Activated T-cell treated with anti-CD3 and anti-CD28 coated beads for 1 hour (primary cell): ENCODE results near the gene MIA2.
"Not testable (repeated sequence)": the region's sequence is repeated elsewhere in the genome, so short reads cannot be mapped to it uniquely, and the experiment has no call there.

Experiments
- DNase-seq: peaks from one replicate; pipeline ENCODE4 v3.0.0-alpha.2; 2020; ENCODE audit warnings: low read depth

Gene MIA2

GRCh38 chr14:39268393-39268792 is 34.7 kb downstream of the MIA2 start:
- no peak for DNase-seq

- no peak for DNase-seq
Measured at GRCh38 chr14:39272918-39273317, 39.2 kb downstream of the MIA2 start.

GRCh38 chr14:39275395-39275794 is 41.7 kb downstream of the MIA2 start:
- DNase-seq, result no peak

GRCh38 chr14:39276005-39276404 is 42.3 kb downstream of the MIA2 start:
- DNase-seq, result no peak

DNA sequence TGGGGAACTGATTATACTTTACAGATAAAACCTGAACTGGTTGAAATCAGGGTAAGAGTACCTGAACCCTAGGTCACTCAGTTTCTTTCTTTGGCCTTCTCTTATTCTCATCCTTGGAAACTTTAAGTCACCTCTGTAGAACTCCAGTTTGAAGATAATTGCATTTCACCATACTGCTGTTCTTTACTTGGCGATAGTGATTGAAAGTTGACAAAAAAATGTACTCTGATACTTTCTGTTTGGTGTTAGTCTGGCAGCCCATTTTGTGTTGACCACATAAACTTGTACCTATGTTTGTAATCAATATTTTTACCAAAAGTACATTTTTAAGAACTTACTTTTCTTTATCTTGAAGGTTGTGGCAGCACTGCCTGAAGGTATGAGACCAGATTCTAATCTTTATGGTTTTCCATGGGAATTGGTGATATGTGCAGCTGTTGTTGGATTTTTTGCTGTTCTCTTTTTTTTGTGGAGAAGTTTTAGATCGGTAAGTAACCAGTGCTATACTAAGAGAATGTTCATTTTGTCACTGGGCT is 42.9 kb downstream of the MIA2 start:
- no peak for DNase-seq

DNA sequence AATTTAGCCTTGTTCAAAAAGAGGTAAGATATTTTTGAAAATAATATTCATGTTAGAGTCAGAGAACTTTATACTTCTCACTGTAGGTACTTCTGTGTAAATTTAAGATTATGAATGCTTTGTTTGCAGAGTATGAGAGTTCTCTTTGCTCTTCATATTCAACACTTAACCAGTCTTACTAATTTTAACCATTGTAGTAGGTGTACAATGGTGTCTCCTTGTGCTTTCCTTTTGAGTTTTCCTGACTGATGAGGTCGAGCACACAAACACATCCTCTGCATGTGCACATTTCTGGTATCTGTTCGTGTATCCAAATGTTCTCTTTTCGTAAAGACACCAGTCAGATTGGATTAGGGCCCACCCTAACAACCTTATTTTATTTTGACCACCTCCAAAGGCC is 45.8 kb downstream of the MIA2 start:
- no peak for DNase-seq

DNA sequence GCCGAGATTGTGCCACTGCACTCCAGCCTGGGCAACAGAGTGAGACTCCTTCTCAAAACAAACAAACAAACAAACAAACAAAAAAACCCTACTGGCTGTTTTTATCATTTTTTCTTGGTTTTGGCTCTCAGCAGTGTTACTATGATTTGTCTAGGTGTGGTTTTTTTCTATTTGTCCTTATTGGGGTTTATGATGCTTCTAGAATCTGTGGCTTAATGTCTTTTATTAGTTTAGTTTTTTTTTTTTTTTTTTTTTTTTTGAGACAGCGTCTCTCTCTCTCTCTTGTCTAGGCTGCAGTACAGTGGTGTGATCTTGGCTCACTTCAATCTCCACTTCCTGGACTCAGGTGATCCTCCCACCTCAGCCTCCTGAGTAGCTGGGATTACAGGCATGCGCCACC is 47.0 kb downstream of the MIA2 start:
- not testable (repeated sequence) for DNase-seq

DNA sequence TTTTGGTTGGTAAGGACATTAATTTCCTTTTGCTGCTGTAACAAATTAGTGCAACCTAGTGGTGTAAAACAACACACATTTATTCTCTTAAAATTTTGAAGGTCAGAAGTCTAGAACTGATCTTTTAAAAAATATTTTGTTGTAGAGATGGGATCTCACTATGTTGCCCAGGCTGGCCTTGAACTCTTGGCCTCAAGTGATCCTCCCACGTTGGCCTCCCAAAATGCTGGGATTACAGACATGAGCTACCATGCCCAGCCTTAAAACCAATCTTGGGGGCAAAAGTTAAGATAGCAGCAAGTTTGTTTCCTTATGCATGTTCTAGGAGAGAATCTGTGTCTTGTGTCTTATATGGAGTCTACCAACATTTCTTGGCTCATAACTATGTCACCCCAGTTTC is 55.8 kb downstream of the MIA2 start:
- no peak for DNase-seq

- no peak for DNase-seq
Measured at GRCh38 chr14:39291701-39292100, 58.0 kb downstream of the MIA2 start.

- DNase-seq, result no peak
Measured at GRCh38 chr14:39293629-39294028, 59.9 kb downstream of the MIA2 start.

DNA sequence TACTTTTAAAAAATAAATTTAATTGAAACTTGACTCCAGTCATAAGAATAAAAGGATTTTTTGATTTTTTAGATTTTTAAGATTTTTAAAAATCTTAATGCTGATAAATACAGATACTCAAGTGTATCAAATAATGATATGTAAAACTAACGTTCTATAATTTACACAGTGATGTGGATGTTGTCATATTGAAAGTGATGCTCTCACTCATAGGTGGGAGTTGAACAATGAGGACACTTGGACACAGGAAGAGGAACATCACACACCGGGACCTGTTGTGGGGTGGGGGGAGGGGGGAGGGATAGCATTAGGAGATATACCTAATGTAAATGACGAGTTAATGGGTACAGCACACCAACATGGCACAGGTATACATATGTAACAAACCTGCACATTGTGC is 66.7 kb downstream of the MIA2 start:
- DNase-seq, result not testable (repeated sequence)

DNA sequence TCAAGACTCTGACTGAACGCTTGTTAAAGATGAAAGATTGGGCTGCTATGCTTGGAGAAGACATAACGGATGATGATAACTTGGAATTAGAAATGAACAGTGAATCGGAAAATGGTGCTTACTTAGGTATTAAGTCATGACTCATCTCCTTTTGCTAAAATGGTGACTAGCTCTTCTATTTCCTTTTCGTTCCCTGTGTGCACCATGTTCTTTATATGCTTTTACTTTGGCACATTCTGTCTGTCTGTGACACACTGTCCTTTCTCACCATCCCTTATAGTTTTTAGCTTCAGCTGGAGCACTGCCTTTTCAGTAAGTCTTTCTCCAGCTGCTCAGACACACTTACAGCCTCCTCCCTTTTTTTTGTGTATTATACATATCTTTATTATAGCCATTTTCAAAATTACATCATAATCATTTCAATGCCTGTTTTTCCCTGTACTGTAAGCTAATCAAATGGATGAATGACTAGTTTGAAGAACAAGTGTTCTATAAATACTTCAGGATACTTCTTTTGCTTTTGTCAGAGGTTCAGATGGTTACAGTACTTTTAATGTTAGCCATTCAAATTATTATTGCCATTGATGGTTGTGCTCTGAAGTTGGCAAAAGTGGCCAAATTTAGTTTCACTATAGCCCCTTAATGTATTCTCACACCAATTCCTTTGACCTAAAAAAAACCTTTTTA is 68.6 kb downstream of the MIA2 start:
- no peak for DNase-seq

GRCh38 chr14:39303115-39303514 is 69.4 kb downstream of the MIA2 start:
- DNase-seq, result no peak

- no peak for DNase-seq
Measured at GRCh38 chr14:39307815-39308214, 74.1 kb downstream of the MIA2 start.

- DNase-seq, result no peak
Measured at GRCh38 chr14:39310051-39310450, 76.3 kb downstream of the MIA2 start.

DNA sequence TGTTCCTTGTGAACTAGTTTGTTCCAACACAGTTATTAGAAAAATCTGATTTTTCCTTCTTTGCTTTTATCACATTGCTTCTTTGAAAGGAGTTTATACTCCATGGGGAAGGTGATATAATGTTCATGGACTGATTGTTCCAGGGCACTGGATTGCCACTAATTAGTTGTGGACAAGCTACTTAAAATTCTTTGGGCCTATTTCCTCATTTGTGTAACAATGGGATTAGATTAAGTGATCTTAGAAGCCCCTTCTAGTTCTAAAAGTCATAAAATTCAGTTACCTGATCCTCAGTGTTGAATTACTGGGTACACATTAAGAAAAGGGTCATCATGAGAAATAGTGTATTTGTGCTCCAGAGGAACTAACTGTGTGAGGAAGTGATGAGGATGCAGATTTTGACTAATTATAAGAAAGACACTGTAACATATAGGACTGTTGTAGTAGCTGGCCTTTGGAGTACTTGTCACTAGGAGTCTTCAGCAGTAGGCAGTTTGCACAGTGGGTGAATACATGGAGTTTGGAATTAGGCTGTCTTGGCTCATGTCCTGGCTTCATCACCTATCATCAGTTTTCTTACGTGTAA is 82.2 kb downstream of the MIA2 start:
- DNase-seq, result no peak

DNA sequence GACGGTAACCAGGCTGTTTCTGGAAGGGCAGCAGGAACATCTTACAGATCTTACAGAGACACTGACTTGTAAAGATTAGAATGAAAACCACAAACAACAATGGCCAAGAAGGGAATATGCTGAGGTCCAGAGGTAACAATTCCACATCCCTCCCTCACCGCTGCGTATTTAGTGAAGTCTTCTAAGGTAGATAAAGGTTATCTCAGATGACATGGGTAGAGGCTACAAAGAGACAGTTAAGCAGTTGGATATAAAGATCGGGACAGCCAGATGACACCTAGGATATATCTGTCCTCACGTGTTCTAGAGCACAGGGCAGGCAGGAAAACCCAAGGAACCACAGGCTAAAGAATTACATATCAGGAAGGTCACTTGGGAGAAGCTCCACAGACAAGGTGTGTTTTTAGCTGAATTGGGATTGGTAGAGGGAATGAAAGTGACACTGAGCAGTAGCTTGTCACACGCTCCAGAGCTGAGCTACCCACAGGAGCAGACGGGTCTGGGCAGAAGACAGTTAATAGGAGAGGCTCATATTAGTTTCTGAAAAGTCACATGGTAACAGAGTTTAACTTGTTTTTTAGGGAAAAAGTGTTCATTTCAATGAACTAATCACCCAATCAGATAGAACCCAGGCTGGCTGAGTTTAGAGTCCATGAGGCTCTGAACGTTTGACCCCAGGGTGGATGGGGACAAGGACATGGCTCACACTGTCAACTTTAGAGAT is 83.3 kb downstream of the MIA2 start:
- DNase-seq, result no peak

GRCh38 chr14:39318574-39318973 is 84.9 kb downstream of the MIA2 start:
- DNase-seq, result no peak

DNA sequence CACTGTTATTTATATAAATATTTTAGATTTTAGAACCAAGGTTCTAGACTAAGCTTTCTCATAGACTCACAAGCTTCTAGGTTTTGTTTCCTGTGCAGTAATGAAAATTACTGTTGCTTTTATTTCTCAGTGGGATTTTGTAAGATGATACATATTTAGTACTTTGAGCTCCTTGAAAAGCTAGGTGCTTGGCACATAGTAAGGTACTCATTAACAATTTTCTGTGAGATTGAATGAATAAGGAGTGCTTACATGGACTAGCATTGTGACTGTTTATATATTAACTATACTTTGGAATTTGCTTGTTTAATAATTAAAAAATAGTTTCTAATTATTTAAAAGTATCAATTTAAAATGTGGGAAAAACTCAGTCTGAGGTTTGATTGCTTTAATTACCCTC is 85.7 kb downstream of the MIA2 start:
- DNase-seq, result no peak

DNA sequence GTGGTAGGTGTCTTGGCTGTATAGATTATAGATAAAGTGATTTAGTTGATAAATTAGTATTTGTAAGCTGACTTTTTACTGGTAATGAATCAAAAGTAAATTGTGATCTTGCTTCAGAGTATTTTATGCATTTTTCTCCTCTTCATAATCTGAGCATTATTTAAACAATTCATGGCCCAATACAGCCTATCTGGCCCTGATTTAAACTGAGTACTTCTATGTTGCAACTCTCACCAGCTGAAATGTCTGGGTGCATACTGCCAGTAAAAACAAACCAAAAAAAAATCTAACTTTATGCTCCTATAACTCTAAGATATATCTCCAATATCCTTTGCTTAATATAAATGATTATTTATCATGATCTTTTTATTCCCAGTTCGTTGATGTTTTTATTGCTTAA is 86.6 kb downstream of the MIA2 start:
- DNase-seq, result no peak

DNA sequence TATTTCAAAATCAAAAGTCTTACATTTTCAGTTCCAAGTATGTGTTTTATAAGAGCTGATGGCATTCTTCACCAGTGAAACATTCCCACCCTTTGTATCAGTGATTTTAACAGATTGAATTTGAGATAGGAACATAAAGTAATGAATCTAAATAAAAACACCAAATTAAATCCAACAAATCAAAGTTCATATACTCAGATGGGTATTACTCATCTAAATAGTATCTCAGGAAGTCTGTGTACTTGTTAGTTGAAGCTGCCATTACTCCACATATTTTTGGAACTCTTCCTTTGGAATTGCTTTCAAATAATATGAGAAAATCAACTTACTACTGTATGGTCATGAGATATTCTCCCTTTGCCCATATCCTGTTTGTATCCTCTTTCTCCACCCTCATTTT is 89.1 kb downstream of the MIA2 start:
- no peak for DNase-seq

DNA sequence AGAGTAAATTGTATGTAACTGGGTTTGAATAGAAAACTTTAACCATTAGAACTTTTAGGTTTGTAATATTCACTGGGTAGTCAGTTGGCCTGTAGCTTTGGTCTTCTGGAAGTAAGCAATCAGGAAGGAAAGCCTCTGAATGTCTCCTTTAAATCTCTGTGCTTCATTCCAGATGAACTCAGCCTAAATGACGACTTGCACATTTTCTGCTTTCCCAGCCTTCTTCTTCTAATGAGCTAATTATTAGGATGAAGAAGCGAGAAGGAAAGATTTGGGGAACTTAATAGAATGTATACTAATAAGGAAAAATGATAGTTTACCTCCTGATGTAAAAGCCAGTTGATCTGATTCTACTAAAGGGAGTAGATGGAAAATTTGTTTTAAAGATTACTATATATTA is 90.4 kb downstream of the MIA2 start:
- DNase-seq, result no peak

DNA sequence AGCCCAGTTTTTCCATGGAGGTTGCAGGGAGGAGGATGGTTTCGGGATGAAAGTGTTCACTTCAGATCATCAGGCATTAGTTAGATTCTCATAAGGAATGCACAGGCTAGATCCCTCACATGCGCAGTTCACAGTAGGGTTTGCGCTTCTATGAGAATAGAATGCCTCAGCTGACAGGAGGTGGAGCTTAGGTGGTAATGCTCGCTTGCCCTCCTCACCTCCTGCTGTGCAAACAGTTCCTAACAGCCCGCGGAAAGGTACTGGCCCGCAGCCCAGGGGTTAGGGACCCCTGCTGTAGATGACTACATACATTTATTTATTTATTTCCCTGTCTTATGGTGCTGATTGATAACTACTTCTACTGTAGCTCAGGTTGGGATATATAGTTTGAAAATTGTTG is 105.3 kb downstream of the MIA2 start:
- DNase-seq, result no peak
